Activated naive CD4-positive, alpha-beta T cell treated with anti-CD3 and anti-CD28 coated beads for 36 hours (primary cell): ENCODE measurements around the gene ENAH. TPM values are rescaled to one million over a fixed set of nuclear protein-coding genes. Genes with fewer than 3 reads are reported as not detected.
A peak's percentile ranks its signal among the peaks of the same experiment; 100 is the strongest.
"Not testable (repeated sequence)": the region's sequence is repeated elsewhere in the genome, so short reads cannot be mapped to it uniquely, and the experiment has no call there.

Experiments used
- CTCF ChIA-PET: fragments of 350-600 bp; sonication (Branson Sonifier 250); formaldehyde crosslinking; loops from one replicate; lab custom pipeline; 2021; ENCODE audit warnings: antibody characterized with exemption; lab: Charles Lee
- DNase-seq: peaks from one replicate; pipeline ENCODE4 v3.0.0-alpha.2; 2020
- H3K27ac Mint-ChIP-seq: one replicate; pipeline ENCODE4 v1.8.0; 2021; ENCODE audit warnings: mild to moderate bottlenecking, mixed read lengths
- H3K27me3 Mint-ChIP-seq: one replicate; pipeline ENCODE4 v1.8.0; 2021; ENCODE audit warnings: low read depth, mixed read lengths
- H3K36me3 Mint-ChIP-seq: one replicate; pipeline ENCODE4 v1.8.0; 2021; ENCODE audit warnings: low read depth, mixed read lengths
- H3K4me1 Mint-ChIP-seq: one replicate; pipeline ENCODE4 v1.8.0; 2021; ENCODE audit warnings: low read depth, mixed read lengths
- H3K4me3 Mint-ChIP-seq: one replicate; pipeline ENCODE4 v1.8.0; 2021; ENCODE audit warnings: mild to moderate bottlenecking, moderate library complexity, mixed read lengths
- H3K9me3 Mint-ChIP-seq: one replicate; pipeline ENCODE4 v1.8.0; 2021; ENCODE audit warnings: mixed read lengths
- intact Hi-C: fragments of 100-400 bp; cut with micrococcal nuclease; formaldehyde crosslinking; loops from one replicate; pipeline ENCODE4 v1.15.1; 2023
- total RNA-seq, 2 experiments: library from RNA; stranded (reverse); gene quantifications; one replicate each; pipeline ENCODE4 v1.2.3, GENCODE V29; 2021

Gene ENAH
- total RNA-seq, 2 experiments from 2014 or later = 0.91 to 2.0 TPM

GRCh38 chr1:225523263-225523950 is 129.5 kb downstream of the ENAH start:
- H3K9me3 Mint-ChIP-seq = no peaks in the 10 kb centered on the region
- H3K4me1 Mint-ChIP-seq = no peaks in the 10 kb centered on the region
- intact Hi-C loops = no loop called here

GRCh38 chr1:225522588-225523262 is 130.2 kb downstream of the ENAH start:
- Mint-ChIP-seq H3K4me3 (no peak overlapping the region), H3K9me3 (no peaks in the 10 kb centered on the region), H3K27me3 (no peaks in the 10 kb centered on the region), H3K4me1 (no peaks in the 10 kb centered on the region), H3K27ac (no peak overlapping the region), H3K36me3 (no peaks in the 10 kb centered on the region)
- CTCF ChIA-PET = no interaction called here
- no peak for DNase-seq
- intact Hi-C loops = no loop called here

More at GRCh38 chr1:225523263-225523950, 129.5 kb downstream of the ENAH start:
- DNase-seq = no peak
- CTCF ChIA-PET = interaction anchor here (0.7 kb wide), 1 partner anchor 254 kb away, joined by 3 read pairs; the partner anchor contains the start of gene SRP9
- Mint-ChIP-seq H3K36me3 (no peaks in the 10 kb centered on the region), H3K27me3 (no peaks in the 10 kb centered on the region), H3K27ac (no peak overlapping the region), H3K4me3 (no peak overlapping the region)

GRCh38 chr1:225520587-225521227 is 132.2 kb downstream of the ENAH start:
- intact Hi-C loops = no loop called here
- CTCF ChIA-PET = no interaction called here
- Mint-ChIP-seq H3K27ac (no peak overlapping the region), H3K27me3 (no peaks in the 10 kb centered on the region), H3K36me3 (no peaks in the 10 kb centered on the region), H3K4me1 (no peaks in the 10 kb centered on the region), H3K9me3 (no peaks in the 10 kb centered on the region), H3K4me3 (no peak overlapping the region)
- DNase-seq = no peak

GRCh38 chr1:225519166-225519863 is 133.6 kb downstream of the ENAH start:
- H3K9me3 Mint-ChIP-seq = no peaks in the 10 kb centered on the region
- intact Hi-C loops = no loop called here
- DNase-seq = no peak
- H3K4me1 Mint-ChIP-seq = no peaks in the 10 kb centered on the region
- no peak overlapping the region for H3K4me3 Mint-ChIP-seq
- H3K27me3 Mint-ChIP-seq = no peaks in the 10 kb centered on the region
- no peak overlapping the region for H3K27ac Mint-ChIP-seq
- no peaks in the 10 kb centered on the region for H3K36me3 Mint-ChIP-seq
- CTCF ChIA-PET = interaction anchor here (0.7 kb wide), 1 partner anchor 464 kb away, joined by 5 read pairs; no protein-coding TSS in a partner anchor

GRCh38 chr1:225517697-225518096 is 135.2 kb downstream of the ENAH start:
- CTCF ChIA-PET = no interaction called here
- Mint-ChIP-seq H3K9me3 (no peaks in the 10 kb centered on the region), H3K4me1 (no peaks in the 10 kb centered on the region), H3K27ac (no peak overlapping the region), H3K27me3 (peaks cover 2% of the 10 kb centered on the region), H3K4me3 (no peak overlapping the region), H3K36me3 (no peaks in the 10 kb centered on the region)
- intact Hi-C loops = no loop called here
- no peak for DNase-seq

GRCh38 chr1:225517221-225517620 is 135.7 kb downstream of the ENAH start:
- DNase-seq = no peak
- intact Hi-C loops = no loop called here
- Mint-ChIP-seq H3K36me3 (no peaks in the 10 kb centered on the region), H3K9me3 (no peaks in the 10 kb centered on the region), H3K4me3 (no peak overlapping the region), H3K27ac (no peak overlapping the region), H3K4me1 (no peaks in the 10 kb centered on the region), H3K27me3 (peaks cover 2% of the 10 kb centered on the region)
- CTCF ChIA-PET = no interaction called here

- Mint-ChIP-seq H3K9me3 (no peaks in the 10 kb centered on the region), H3K36me3 (no peaks in the 10 kb centered on the region), H3K27me3 (peaks cover 2% of the 10 kb centered on the region), H3K27ac (no peak overlapping the region), H3K4me1 (peaks cover 4% of the 10 kb centered on the region), H3K4me3 (no peak overlapping the region)
- CTCF ChIA-PET = no interaction called here
- no peak for DNase-seq
- intact Hi-C loops = no loop called here
Measured at GRCh38 chr1:225514671-225515081, 138.2 kb downstream of the ENAH start.

- H3K4me3 Mint-ChIP-seq, CTCF ChIA-PET, H3K27me3 Mint-ChIP-seq, H3K36me3 Mint-ChIP-seq, H3K27ac Mint-ChIP-seq, DNase-seq, H3K9me3 Mint-ChIP-seq, intact Hi-C loops: not testable (repeated sequence)
- peaks cover 14% of the 10 kb centered on the region for H3K4me1 Mint-ChIP-seq
Measured at GRCh38 chr1:225513576-225513975, 139.3 kb downstream of the ENAH start.

GRCh38 chr1:225511828-225512381 is 141.0 kb downstream of the ENAH start:
- Mint-ChIP-seq H3K4me1 (peaks cover 16% of the 10 kb centered on the region), H3K27ac (no peak overlapping the region), H3K27me3 (peaks cover 2% of the 10 kb centered on the region), H3K36me3 (no peaks in the 10 kb centered on the region), H3K4me3 (no peak overlapping the region), H3K9me3 (no peaks in the 10 kb centered on the region)
- CTCF ChIA-PET = interaction anchor here (1.3 kb wide), 1 partner anchor 37 kb away, joined by 4 read pairs; no protein-coding TSS in a partner anchor
- intact Hi-C loops = no loop called here
- no peak for DNase-seq

- H3K9me3 Mint-ChIP-seq, H3K27ac Mint-ChIP-seq, H3K36me3 Mint-ChIP-seq, intact Hi-C loops, H3K4me3 Mint-ChIP-seq, DNase-seq, H3K27me3 Mint-ChIP-seq: not testable (repeated sequence)
- CTCF ChIA-PET = interaction anchor here (1.3 kb wide), 1 partner anchor 36 kb away, joined by 4 read pairs; no protein-coding TSS in a partner anchor
- peaks cover 16% of the 10 kb centered on the region for H3K4me1 Mint-ChIP-seq
Measured at GRCh38 chr1:225510740-225511139, 142.2 kb downstream of the ENAH start.

GRCh38 chr1:225509770-225510169 is 143.2 kb downstream of the ENAH start:
- Mint-ChIP-seq H3K27me3 (peaks cover 2% of the 10 kb centered on the region), H3K4me3 (no peak overlapping the region), H3K9me3 (no peaks in the 10 kb centered on the region), H3K27ac (no peak overlapping the region), H3K36me3 (no peaks in the 10 kb centered on the region), H3K4me1 (peaks cover 16% of the 10 kb centered on the region)
- peak; percentile 17 for DNase-seq
- CTCF ChIA-PET = interaction anchor here (1.3 kb wide), 2 partner anchors 31 to 37 kb away, joined by 3 to 4 read pairs; no protein-coding TSS in a partner anchor
- intact Hi-C loops = no loop called here

- Mint-ChIP-seq H3K9me3 (no peaks in the 10 kb centered on the region), H3K27ac (no peak overlapping the region), H3K4me1 (peaks cover 16% of the 10 kb centered on the region), H3K4me3 (no peak overlapping the region), H3K36me3 (no peaks in the 10 kb centered on the region), H3K27me3 (peaks cover 2% of the 10 kb centered on the region)
- no peak for DNase-seq
- intact Hi-C loops = no loop called here
- CTCF ChIA-PET = interaction anchor here (1.3 kb wide), 2 partner anchors 31 to 37 kb away, joined by 3 to 4 read pairs; no protein-coding TSS in a partner anchor
Measured at GRCh38 chr1:225509376-225509707, 143.6 kb downstream of the ENAH start.
